ENCODE data around the gene DDX20. TPM values are rescaled to one million over a fixed set of nuclear protein-coding genes. Genes with fewer than 3 reads are reported as not detected.

DDX20 gene
- total RNA-seq, 4 donors from 2014 or later: 11.9 to 21.5 (median 16.2) TPM

- intact Hi-C loops (cut with DNase I; ENCODE audit: low total_unique reads): no loop called here
- no peak for TF ChIP-seq CTCF (IDR thresholded peaks at IDR 0.05)
- no peak for TF ChIP-seq POLR2A (IDR thresholded peaks at IDR 0.05)
- WGBS, 2 donors: 84 to 90% methylated on average over 9 of the region's 9 CpGs
Observed at GRCh38 chr1:111786669-111787207, 31.0 kb downstream of the DDX20 start.

GRCh38 chr1:111789142-111789541, 33.4 kb downstream of the DDX20 start:
- TF ChIP-seq CTCF (IDR thresholded peaks at IDR 0.05): no peak
- no peak for TF ChIP-seq POLR2A (IDR thresholded peaks at IDR 0.05)
- H3K4me3 ChIP-seq (ENCODE audit: low read depth, poor library complexity, severe bottlenecking): no peak overlapping the region
- intact Hi-C loops (cut with DNase I; ENCODE audit: low total_unique reads): no loop called here
- DNase-seq (ENCODE audit: low spot score in 2 of 2): no peak
- WGBS, 2 donors: 60 to 61% methylated on average over 5 of the region's 5 CpGs

More at GRCh38 chr1:111786669-111787207, 31.0 kb downstream of the DDX20 start:
- H3K4me3 ChIP-seq (ENCODE audit: low read depth, poor library complexity, severe bottlenecking): no peak overlapping the region
- no peak for DNase-seq (ENCODE audit: low spot score in 2 of 2)

GRCh38 chr1:111789666-111790316, 34.1 kb downstream of the DDX20 start:
- H3K4me3 ChIP-seq (ENCODE audit: low read depth, poor library complexity, severe bottlenecking): no peak overlapping the region
- DNase-seq (ENCODE audit: low spot score in 2 of 2): no peak
- WGBS, 2 donors: 78 to 88% methylated on average over 2 of the region's 2 CpGs
- intact Hi-C loops (cut with DNase I; ENCODE audit: low total_unique reads): loop anchor here (10.0 kb wide), 1 partner anchor 205 kb away; no protein-coding TSS in a partner anchor
- no peak for TF ChIP-seq POLR2A (IDR thresholded peaks at IDR 0.05)
- no peak for TF ChIP-seq CTCF (IDR thresholded peaks at IDR 0.05)

- no peak for TF ChIP-seq CTCF (IDR thresholded peaks at IDR 0.05)
- TF ChIP-seq POLR2A (IDR thresholded peaks at IDR 0.05): no peak
Observed at GRCh38 chr1:111791776-111792175, 36.1 kb downstream of the DDX20 start.

GRCh38 chr1:111792249-111792648, 36.5 kb downstream of the DDX20 start:
- no peak for DNase-seq (ENCODE audit: low spot score in 2 of 2)
- no peak overlapping the region for H3K4me3 ChIP-seq (ENCODE audit: low read depth, poor library complexity, severe bottlenecking)
- WGBS, 2 donors: 52 to 54% methylated on average over 5 of the region's 5 CpGs
- TF ChIP-seq POLR2A (IDR thresholded peaks at IDR 0.05) (no peak), CTCF (IDR thresholded peaks at IDR 0.05) (no peak)
- intact Hi-C loops (cut with DNase I; ENCODE audit: low total_unique reads): loop anchor here (10.0 kb wide), 1 partner anchor 203 kb away; no protein-coding TSS in a partner anchor

More at GRCh38 chr1:111791776-111792175, 36.1 kb downstream of the DDX20 start:
- no peak overlapping the region for H3K4me3 ChIP-seq (ENCODE audit: low read depth, poor library complexity, severe bottlenecking)
- no peak for DNase-seq (ENCODE audit: low spot score in 2 of 2)
- intact Hi-C loops (cut with DNase I; ENCODE audit: low total_unique reads): loop anchor here (10.0 kb wide), 1 partner anchor 203 kb away; no protein-coding TSS in a partner anchor
- 73 to 74% methylated on average over 6 of the region's 6 CpGs for WGBS, 2 donors
